GM21360 (cell line): ENCODE results near the gene SCAF8.

Experiments
- ATAC-seq: cut with Tn5 transposase; IDR thresholded peaks from one replicate; pipeline ENCODE4 v1.9.1; 2021; ENCODE audit warnings: mild to moderate bottlenecking, moderate library complexity; ENCODE audit not compliant: unreplicated experiment

The SCAF8 gene

DNA sequence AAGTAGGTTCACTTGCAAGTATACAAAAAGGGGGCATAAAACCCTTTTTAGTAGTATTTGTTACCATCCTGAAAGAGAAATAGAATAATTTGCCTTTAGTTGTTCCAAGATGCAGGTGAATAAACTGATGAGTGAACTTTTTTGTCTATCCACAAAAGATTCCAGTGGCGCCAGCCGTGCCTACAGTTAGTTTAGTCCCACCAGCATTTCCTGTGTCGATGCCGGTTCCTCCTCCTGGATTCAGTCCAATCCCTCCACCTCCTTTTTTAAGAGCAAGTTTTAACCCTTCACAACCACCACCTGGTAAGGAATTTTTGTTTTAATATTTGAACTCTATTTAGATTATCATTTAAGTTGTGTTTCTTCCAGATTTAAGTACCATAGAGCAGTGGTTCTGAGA is 90.9 kb downstream of the SCAF8 start:
- ATAC-seq = no peak

DNA sequence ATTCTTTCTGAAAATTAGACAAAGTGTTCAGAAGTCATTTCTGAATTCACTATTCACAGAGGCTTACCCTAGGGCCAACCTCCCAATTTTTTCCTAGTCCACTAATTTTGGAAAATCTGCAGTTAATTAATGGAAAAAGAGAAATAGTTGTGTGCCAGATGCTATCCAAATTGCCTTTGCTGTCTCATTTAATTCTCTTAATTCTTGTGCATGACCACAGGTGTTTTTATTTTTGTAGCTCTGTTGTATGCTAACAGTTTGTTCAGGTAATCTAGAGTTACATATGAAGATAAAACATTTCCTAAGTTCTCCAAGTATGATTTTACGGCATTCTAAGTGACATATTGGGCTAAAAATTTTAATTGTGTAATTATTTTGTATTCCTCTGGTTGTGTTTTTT is 96.8 kb downstream of the SCAF8 start:
- no peak for ATAC-seq

DNA sequence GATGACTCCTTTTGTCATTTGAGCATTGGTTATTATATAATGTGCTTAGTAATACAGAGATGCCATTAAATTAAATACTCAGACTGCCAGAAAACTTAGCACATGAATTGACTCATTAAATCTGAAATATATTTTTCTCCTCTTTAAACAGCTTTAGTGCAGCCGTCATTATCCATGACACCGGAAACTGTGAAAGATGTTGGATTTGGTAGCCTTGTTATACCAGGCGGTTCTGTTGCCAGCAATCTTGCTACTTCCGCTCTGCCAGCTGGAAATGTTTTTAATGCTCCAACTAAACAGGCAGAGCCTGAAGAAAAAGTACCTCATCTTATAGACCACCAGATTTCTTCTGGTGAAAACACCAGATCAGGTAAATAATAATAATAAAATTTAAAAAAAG is 97.6 kb downstream of the SCAF8 start:
- no peak for ATAC-seq

DNA sequence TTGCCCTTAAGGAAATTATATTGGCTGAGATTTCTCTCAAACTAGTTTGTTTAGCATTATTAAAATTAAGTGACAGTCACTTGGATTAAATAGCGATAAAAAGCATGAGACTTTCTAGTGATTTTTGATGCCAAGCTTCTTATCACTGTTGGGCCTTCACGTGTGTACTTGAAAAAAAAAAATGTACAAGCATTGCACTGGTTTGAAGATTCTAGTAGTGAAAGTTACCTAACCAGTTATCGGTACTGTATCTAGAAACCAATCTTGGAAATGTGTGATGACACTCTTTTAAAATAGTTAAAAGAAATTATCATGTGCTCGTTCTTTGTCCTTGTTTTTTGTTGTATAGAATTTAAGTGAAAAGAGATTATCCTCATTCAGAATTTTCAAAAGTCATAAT is 102.1 kb downstream of the SCAF8 start:
- ATAC-seq = no peak

DNA sequence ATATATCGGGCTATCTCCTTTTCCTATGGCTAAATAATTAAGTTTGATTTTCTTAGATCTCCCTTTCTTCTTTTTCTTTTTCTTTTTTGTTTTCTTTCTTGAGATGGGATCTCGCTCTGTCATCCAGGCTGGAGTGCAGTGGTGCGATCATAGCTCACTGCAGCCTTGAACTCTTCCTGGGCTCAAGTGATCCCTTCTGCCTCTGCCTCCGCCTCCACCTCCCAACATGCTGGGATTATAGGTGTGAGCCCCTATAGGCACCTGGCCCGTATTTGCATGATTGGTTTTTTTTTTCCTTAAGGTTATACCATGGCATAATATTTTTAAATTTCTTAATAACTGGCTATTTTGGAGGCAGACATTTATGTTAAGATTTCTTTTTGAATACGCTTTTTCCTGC is 106.3 kb downstream of the SCAF8 start:
- no peak for ATAC-seq

DNA sequence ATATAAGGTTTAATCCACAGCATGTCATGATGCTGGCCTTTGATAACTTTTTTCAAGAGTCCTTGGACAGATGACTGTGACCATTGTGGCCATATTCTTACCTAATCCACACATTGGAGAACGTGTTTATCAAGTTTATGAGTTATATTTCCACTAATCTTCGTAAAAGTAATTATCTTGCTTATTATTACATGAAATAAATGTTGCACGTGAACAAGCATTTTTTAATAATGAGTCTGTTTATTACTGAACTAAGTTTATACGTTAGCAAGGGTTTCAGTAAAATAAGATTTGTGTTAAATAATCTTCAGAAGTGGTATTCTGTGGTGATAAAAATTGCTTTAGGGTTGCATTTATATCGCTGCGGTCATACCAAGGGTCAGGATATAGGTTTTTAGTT is 107.1 kb downstream of the SCAF8 start:
- ATAC-seq = no peak

DNA sequence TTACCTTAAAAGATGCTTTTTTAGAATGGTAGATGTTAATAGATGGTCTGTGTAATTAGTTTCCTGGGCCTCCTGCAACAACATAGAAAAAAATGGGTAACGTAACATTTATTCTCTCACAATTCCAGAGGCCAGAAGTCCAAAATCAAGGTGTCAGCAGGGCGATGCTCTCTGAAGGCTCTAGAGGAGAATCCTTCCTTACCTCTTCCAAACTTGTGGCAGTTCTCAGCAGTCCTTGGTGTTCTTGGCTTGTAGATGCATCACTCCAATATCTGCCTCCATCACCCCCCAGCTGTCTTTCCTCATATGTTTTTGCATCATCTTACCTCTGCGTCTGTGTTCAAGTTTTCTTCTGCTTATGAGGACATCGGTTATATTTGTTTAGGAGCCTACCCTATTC is 107.9 kb downstream of the SCAF8 start:
- ATAC-seq = no peak

DNA sequence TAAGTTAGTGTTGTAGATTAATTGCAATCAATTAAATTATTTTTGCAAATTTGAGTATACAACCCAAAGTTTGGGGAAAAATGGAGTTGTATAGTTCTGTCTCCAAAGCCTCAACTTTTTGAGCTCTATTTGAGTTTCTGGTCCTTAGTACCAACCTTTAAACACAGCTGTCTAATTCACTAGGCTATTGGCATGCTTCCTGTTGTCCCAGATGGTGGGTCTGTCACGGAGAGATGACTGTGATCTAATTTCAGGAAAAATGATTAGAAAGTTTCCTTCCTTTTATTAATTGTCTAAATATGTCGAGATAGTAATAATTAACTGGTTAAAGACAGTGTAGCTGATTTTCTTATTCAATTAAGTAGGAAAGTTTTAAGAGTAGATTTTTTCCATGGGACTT is 109.6 kb downstream of the SCAF8 start:
- no peak for ATAC-seq

DNA sequence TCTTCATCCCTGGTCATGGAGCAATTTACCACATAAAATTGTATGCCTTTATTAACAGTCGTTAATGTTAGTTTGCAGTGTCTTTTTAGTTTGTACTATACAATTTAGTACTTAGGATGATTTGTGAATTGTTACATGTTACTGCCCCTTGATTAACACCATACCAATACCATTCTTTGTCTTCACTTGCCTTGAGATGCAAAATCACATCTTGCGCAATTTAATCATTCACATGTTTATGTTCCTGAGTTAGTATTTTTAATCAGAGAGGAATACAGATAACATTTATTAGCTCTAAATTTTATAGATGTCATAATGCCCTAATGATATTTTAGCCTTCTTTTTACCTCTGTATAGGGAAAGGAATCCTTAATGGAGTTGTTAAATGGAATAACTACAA is 114.1 kb downstream of the SCAF8 start:
- no peak for ATAC-seq

DNA sequence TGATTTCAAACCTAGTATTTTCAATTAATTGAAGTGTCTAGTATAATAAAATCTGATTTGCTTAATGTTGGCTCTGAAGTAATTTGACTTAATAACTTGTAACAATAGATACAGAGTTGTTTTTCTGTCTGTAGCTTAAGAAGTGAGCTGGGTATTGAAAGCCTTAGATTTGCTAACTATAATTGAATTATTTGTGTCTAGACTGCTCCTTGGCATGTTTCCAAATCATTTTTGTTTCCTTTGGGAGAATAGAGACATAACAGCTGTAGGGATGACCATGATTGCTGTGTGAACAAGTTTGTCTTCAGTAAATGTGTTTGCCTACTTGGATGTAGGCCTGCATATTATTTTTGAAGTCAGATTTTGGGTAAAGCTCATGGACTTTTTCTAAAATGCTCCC is 115.4 kb downstream of the SCAF8 start:
- no peak for ATAC-seq

DNA sequence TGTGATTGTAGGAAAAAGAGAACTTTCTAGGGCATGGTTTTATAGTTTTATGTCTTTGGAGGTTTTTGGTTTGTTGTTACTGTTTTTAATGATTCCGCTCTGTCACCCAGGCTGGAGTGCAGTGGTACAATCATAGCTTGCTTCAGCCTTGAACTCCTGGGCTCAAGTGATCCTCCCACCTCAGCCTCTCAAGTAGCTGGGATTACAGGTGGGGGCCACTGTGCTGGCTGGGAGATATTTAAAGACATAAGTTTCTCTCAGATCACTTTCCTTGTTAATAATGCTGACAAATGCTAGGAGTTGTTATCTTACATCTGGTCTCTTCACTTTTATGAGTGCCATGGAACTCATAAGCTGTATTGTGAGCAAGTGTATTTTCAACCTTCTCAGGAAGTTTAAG is 116.3 kb downstream of the SCAF8 start:
- ATAC-seq = no peak

DNA sequence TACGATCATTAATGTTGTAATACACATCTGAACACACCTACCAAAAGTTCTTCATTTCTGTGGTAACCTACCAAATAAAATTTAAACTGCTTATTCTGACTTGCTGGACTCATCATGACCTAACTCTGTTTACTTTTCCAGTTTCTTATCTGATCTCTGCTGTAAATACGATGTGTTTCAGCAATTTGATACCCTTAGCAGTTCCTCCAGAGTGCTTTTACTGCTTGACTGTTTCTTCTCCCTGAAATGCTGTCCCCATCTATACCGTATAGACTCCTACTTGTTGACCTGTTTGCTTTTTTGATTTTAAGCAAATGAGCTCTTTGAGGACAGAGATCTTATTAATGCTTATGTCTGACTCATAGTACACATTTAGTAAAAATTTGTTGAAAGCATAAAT is 119.5 kb downstream of the SCAF8 start:
- ATAC-seq = no peak

DNA sequence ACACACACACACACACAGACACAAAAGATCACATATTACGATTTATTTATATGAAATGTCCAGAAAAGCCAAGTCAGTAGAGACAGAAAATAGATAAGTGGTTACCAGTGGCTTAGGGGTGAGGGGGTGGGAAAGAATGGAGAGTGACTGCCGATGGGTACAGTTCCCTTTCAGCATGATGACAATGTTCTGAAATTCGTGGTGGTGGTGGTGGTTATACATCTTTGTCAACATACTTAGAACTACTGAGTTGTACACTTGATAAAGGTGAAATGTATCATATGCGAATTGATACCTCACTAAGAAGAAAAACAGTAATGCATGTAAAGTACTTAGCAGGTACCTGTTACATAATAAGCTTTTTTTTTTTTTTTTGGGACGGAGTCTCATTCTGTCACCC is 124.3 kb downstream of the SCAF8 start:
- no peak for ATAC-seq

DNA sequence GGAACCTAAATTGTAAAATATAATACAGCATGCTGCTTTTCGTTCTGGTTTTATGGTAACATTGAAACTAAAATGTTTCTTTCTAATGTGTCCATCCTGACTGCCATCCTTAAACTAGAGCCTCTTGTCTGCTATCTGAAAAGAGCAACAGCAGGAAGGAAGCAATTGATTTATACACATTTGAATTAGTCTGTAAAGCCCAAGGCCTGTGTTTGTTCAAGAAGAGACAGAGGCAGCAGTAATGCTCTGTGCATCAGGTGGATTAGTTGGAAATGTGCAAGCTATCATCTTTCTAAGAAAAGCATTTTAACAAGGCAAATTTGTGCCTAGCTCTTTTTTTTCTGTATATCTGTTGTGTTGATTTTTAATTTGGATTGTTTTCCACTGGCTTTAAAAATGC is 128.6 kb downstream of the SCAF8 start:
- ATAC-seq = no peak

DNA sequence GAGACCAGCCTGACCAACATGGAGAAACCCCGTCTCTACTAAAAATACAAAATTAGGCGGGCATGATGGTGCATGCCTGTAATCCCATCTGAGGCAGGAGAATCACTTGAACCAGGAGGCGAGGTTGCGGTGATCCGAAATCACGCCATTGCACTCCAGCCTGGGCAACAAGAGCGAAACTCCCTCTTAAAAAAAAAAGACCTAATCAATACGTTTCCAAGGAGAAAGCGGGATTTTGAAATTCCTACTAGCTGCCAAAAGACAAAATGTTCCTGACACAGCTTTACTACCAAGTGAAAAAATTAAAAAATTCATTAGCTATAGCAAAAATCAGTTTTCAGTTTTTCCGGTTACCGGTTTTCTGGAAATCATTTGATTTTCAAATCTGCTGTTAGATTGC is 129.3 kb downstream of the SCAF8 start:
- ATAC-seq = no peak

DNA sequence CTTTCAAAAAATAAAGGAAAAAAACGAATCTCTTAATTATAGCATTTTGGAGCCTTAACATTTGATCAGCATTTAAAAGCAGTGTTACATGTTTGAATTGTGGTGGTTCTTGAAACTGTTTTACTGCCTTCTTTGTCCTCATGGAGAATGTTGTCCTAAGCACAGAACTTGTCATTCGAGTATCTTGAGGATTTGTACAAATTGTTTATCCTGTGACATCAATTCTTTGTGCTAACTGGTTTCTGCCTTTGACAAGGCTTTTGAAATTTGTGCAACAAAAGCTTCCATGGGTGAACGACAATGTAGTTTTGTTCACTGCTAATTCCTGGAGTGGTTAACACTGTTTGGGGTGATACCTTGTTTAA is 130.8 kb downstream of the SCAF8 start:
- ATAC-seq = no peak

DNA sequence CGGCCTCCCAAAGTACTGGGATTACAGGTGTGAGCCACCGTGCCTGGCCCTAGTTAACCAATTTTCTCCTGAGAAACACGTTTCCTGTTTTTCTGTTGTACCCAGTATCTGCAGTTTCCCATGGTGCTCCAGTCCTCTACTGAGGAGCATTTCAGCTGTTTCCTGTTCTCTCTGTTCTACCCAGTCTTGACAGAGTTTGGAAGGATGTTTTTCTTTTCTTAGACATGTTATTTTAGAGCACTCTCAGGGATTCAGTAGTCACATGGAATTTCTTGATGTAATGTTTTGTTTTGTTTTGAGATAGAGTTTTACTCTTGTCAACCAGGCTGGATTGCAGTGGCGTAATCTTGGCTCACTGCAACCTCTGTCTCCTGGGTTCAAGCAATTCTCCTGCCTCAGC is 132.1 kb downstream of the SCAF8 start:
- no peak for ATAC-seq

DNA sequence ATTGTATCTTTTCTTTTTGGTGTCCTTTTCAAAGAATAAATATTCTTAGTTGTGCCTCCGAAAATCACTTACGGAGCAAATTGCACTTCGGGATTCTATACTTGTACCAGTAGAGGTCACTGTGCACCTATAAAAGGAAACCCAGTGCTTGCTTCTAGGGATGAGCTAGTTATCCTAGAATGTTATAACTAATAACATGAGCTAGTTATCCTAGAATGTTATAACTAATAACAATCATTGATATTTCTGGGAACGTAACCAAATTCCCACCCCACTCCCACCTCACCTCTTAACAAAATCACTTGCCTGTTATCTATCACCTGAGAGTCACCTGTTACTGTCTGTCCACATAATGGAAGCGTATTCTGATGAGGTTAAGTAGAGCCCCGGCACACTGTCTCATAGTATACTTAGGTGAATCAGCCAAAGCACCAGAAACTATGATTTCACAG is 135.0 kb downstream of the SCAF8 start:
- no peak for ATAC-seq

DNA sequence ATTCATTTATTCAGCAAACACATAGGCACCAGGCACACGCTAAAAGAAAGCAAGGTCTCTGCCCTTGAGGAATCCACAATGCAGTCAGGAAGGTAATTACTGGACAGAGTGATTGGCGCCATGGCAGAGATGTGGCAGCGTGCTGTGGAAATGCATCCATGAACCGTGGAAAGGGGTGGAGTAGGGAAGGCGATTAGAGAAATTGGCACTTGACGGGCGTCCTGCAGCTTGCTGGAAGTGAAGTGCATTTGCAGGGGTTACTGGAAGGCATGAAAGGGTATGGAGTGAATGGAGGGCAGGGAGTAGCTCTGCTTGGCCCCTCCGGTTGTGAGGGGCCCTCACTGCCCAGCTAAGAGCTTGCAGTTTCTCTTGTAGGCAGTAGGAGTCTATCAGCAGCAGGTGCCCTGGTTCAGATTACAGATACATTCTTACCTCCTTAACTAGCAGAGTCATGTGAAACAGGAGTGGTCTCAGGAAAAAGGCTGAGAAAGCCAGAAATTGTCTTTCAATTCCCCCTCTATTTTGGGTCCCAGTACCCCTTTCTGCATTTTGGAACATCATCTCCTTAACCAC is 139.4 kb downstream of the SCAF8 start:
- ATAC-seq = no peak

DNA sequence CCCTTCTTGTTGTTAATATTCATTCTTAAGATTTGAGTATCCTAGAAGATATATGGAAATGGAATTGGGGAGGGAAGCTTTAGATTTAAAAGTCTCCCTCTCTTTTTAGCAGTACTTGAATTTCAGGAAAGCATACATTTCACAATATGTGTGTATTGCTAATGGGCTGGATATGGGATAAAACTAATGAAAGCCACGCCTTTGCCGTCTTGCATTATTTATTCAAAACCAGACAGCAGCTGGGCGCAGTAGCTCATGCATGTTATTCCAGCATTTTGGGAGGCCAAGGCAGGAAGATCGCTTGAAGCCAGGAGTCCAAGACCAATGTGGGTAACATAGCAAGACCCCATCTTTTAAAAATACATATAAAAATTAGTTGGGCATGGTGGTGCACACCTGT is 140.3 kb downstream of the SCAF8 start:
- ATAC-seq = no peak

DNA sequence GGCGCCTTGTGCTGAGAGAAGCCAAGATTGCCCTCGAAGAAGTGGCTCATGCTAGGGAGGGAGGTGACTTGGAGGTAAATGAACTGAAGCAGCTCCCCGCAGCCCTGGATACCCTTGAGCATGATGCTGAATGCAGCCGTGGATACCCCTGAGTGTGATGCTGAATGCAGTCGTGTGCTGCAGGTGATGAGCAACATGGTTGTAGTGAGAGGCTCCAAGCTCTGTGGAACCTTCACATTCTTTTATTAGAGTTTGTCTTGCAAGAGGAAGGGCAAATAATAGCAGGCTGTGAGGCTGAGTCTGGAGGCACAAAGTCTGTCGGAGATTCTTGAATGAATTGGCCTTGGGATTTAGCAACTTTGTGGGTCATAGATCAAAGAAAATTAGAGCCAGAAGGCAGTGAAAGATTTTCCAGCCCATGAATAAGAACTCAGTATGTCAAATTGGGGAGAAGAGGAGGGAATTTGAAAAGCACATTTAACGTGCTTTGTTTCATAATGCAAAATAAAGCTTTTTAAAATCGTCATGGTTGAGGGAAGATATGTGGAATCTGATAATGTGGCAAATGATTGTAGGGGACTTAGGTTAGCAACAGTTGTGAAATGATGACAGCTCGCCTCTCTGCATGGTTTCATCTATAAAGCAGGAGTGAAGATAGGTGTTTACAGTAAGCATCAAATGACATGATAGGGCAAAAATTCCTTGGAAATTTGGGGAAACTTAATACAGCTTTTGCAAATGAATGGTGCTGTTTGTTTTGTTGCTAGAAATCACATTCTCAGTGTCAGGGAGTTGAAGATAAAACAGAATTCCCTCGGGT is 141.8 kb downstream of the SCAF8 start:
- ATAC-seq = no peak

DNA sequence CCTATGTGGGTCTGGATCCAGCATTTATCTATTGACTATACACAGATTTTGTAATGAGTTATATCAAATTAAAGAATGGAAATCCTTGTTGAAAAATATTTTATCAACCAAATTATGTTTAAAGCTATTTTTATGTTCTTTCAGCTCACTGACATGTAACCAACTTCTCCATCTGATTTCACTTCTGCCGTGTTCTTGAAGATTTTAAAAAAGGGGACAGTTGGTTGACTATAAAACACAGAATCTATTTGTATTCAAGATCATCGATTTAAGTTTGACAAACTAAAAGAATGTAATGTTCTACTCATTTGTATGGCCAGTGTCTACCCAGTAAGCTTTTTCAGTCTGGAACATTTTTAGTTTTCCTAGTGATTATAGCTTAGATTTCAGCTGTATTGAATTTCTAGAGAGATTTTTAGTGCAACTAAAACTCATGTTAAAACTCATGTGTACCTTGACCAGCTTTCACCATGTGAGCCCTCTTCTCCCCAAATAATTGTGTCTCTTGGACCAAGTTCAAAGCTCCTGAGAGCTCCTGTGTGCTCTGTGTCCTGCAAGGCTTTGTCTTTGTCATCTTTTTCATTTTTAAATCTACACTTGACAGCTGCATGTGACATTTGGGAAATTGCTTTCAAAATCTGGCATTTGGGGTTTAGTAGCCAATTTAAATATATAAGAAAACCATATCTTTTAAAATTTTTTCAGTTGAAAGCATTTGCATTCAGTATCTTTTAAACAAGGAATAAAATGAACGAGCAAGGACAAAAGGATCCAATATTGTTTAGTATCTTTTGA is 143.5 kb downstream of the SCAF8 start:
- ATAC-seq = no peak
